Endothelial cell of umbilical vein (primary cell): ENCODE results near the gene DHX29. TPM values are rescaled to one million over a fixed set of nuclear protein-coding genes. Genes with fewer than 3 reads are reported as not detected.
A peak's percentile ranks its signal among the peaks of the same experiment; 100 is the strongest.

Experiments
- BruUV-seq: library from RNA; stranded (reverse); fragments of 400-500 nt; replicated peaks from 2 replicates; lab custom pipeline; 2021; lab: Mats Ljungman, UMichigan
- CTCF ChIA-PET: fragments of 300-600, 350-600 bp; sonication (Branson Sonifier 250); formaldehyde crosslinking; loops from one replicate; lab custom pipeline; 2021; ENCODE audit warnings: antibody characterized with exemption, inconsistent platforms; lab: Charles Lee
- POLR2A ChIA-PET: fragments of 300-600, 350-600 bp; sonication (Branson Sonifier 250); formaldehyde crosslinking; loops from one replicate; lab custom pipeline; 2021; ENCODE audit warnings: antibody characterized with exemption, inconsistent platforms; lab: Charles Lee
- DNase-seq: peaks from one replicate; pipeline ENCODE4 v3.0.0-alpha.2; 2011; ENCODE audit warnings: low read depth, low spot score
- FAIRE-seq: peaks from 2 replicates; lab custom pipeline; 2011; peaks lifted over from hg19 to GRCh38; lab: Jason Lieb, UNC
- H2AFZ ChIP-seq: 2 replicates; pipeline ENCODE4 v1.6.0; 2012; ENCODE audit warnings: low read depth, low read length, control low read depth, inconsistent platforms
- H3K27ac ChIP-seq: 2 replicates; pipeline ENCODE4 v1.5.1; 2011; ENCODE audit warnings: low read depth, mild to moderate bottlenecking, control low read depth, low read length, moderate library complexity; ENCODE audit not compliant: insufficient read depth
- H3K27me3 ChIP-seq, 2 experiments: 2 replicates each; pipeline versions ENCODE4 v1.6.0 to v1.6.1; 2011; ENCODE audit warnings: low read length in 2 of 2, mixed read lengths in 1 of 2; ENCODE audit not compliant: control insufficient read depth in 2 of 2, insufficient read depth in 2 of 2
- H3K36me3 ChIP-seq, 2 experiments: 2 replicates in 1 of 2; 3 replicates in 1 of 2; pipeline ENCODE4 v1.5.1; 2011; ENCODE audit warnings: low read length in 2 of 2, mild to moderate bottlenecking in 1 of 2, moderate library complexity in 1 of 2; ENCODE audit not compliant: control insufficient read depth in 2 of 2, insufficient read depth in 2 of 2; ENCODE audit errors: extremely low read depth in 1 of 2
- H3K4me1 ChIP-seq: 3 replicates; pipeline ENCODE4 v1.5.1; 2011; ENCODE audit warnings: mild to moderate bottlenecking, low read length; ENCODE audit not compliant: control insufficient read depth, insufficient read depth; ENCODE audit errors: extremely low read depth
- H3K4me2 ChIP-seq: 2 replicates; pipeline ENCODE4 v1.6.1; 2011; ENCODE audit warnings: low read length, control low read depth, mixed read lengths; ENCODE audit not compliant: insufficient read depth
- H3K4me3 ChIP-seq, 3 experiments: fragments of 200-600 bp in 1 of 3; sonication (generic), shearing (Covaris generic) in 1 of 3; replicated peaks in 1 of 3; 2 replicates each; pipeline ENCODE4 v1.5.1; 2011 to 2016; ENCODE audit warnings: control low read depth in 3 of 3, low read length in 3 of 3, mild to moderate bottlenecking in 2 of 3, inconsistent platforms in 1 of 3, low read depth in 1 of 3, moderate library complexity in 1 of 3; ENCODE audit not compliant: insufficient read depth in 1 of 3
- H3K79me2 ChIP-seq: 2 replicates; pipeline ENCODE4 v1.6.0; 2012; ENCODE audit warnings: low read length, inconsistent platforms; ENCODE audit not compliant: control insufficient read depth, insufficient read depth
- H3K9ac ChIP-seq: replicated peaks from 2 replicates; pipeline ENCODE3; 2011; ENCODE audit warnings: low read length, control low read depth; ENCODE audit not compliant: insufficient read depth; ENCODE audit errors: extremely low read depth
- H3K9me1 ChIP-seq: replicated peaks from 3 replicates; pipeline ENCODE4 v1.6.0; 2011; ENCODE audit warnings: mild to moderate bottlenecking, low read length; ENCODE audit not compliant: control insufficient read depth, insufficient read depth; ENCODE audit errors: extremely low read depth
- H3K9me3 ChIP-seq: replicated peaks from 2 replicates; pipeline ENCODE4 v1.5.1; 2012; ENCODE audit warnings: low read length, inconsistent platforms; ENCODE audit not compliant: control insufficient read depth, insufficient read depth
- H4K20me1 ChIP-seq: replicated peaks from 2 replicates; pipeline ENCODE3; 2011; ENCODE audit warnings: mild to moderate bottlenecking, low read length; ENCODE audit not compliant: control insufficient read depth, insufficient read depth; ENCODE audit errors: extremely low read depth
- CTCF ChIP-seq, 2 donors: IDR thresholded peaks; 1 replicate in 1 of 2; 2 replicates in 1 of 2; pipeline ENCODE4 v1.5.1; 2011; ENCODE audit warnings: low read length in 2 of 2, mild to moderate bottlenecking in 2 of 2, moderate library complexity in 2 of 2, control low read depth in 1 of 2, inconsistent platforms in 1 of 2, low read depth in 1 of 2; ENCODE audit not compliant: insufficient read depth in 1 of 2; ENCODE audit errors: extremely low read depth in 1 of 2
- EZH2 ChIP-seq: IDR thresholded peaks from 2 replicates; pipeline ENCODE4 v1.6.1; 2012; ENCODE audit warnings: borderline replicate concordance, low read depth, mild to moderate bottlenecking, moderate library complexity, low read length, inconsistent platforms; ENCODE audit not compliant: severe bottlenecking
- FOS ChIP-seq: IDR thresholded peaks from 2 replicates; pipeline ENCODE4 v1.6.1; 2011; ENCODE audit warnings: mild to moderate bottlenecking, low read length, moderate library complexity, borderline replicate concordance; ENCODE audit not compliant: insufficient read depth
- GATA2 ChIP-seq: IDR thresholded peaks from 2 replicates; pipeline ENCODE4 v1.7.0; 2011; ENCODE audit warnings: low read depth, mild to moderate bottlenecking, moderate library complexity, mixed read lengths, low read length; ENCODE audit not compliant: insufficient read length, insufficient read depth
- JUN ChIP-seq: IDR thresholded peaks from 2 replicates; pipeline ENCODE4 v1.6.1; 2011; ENCODE audit warnings: borderline replicate concordance, low read depth; ENCODE audit not compliant: insufficient read length, insufficient read depth
- MAX ChIP-seq: IDR thresholded peaks from 2 replicates; pipeline ENCODE4 v1.6.1; 2011; ENCODE audit not compliant: insufficient read depth, insufficient read length
- MYC ChIP-seq: IDR thresholded peaks from one replicate; pipeline ENCODE4 v1.6.1; 2011; ENCODE audit warnings: mild to moderate bottlenecking, low read depth, low read length
- POLR2A ChIP-seq: IDR thresholded peaks from 2 replicates; pipeline ENCODE4 v1.6.1; 2012; ENCODE audit warnings: low read depth, mild to moderate bottlenecking, control low read depth, low read length
- POLR2AphosphoS5 ChIP-seq: IDR thresholded peaks from 2 replicates; pipeline ENCODE4 v1.6.1; 2012; ENCODE audit warnings: low read depth, mild to moderate bottlenecking, control low read depth, low read length, moderate library complexity; ENCODE audit not compliant: insufficient read depth
- dilution Hi-C: fragments of 300-500 bp; cut with MboI; formaldehyde crosslinking; loops from one replicate; pipeline ENCODE4 v1.15.0; 2019; ENCODE audit warnings: low sequenced_read_pairs; ENCODE audit not compliant: extremely low pct_ligation_motif_present
- intact Hi-C: fragments of 100-400 bp; cut with micrococcal nuclease; formaldehyde crosslinking; loops from one replicate; pipeline ENCODE4 v1.10.0; 2022
- polyA plus RNA-seq, 4 experiments: library from polyadenylated mRNA; depleted of rRNA in 3 of 4; stranded (reverse) in 3 of 4; unstranded in 1 of 4; fragments of >200 nt; gene quantifications; 2 replicates each; pipeline versions ENCODE4 v1.2.1 to v1.2.3, GENCODE V29; 2011 to 2012; ENCODE audit warnings: missing spikeins in 1 of 4
- total RNA-seq: library from RNA; stranded (reverse); gene quantifications from 2 replicates; pipeline ENCODE4 v1.2.3, GENCODE V29; 2021

DHX29 gene
- total and polyA plus RNA-seq, 2 donors (not counting 3 experiments of a cell fraction or from before 2014, with no cell fraction given) = 4.7 to 32.8 TPM

- peak overlapping the region in 1 of 3 experiments; percentile 30 for H3K4me3 ChIP-seq
- peak; percentile 95 for FAIRE-seq
- H2AFZ ChIP-seq = no peak overlapping the region
- peaks cover 32% of the 10 kb centered on the region for H3K4me1 ChIP-seq
- TF ChIP-seq GATA2 (no peak), MAX (no peak), POLR2AphosphoS5 (peak; percentile 93), EZH2 (no peak), JUN (peak; percentile 60), CTCF (IDR thresholded peaks at IDR 0.05; ENCODE audit: extremely low read depth in 1 of 2, insufficient read depth in 1 of 2, low read depth in 1 of 2, low read length in 2 of 2) (no peak), MYC (no peak), POLR2A (peak; percentile 52), FOS (peak; percentile 93)
- H3K4me2 ChIP-seq = peak overlapping the region; percentile 77
- BruUV-seq = no TSS peak
- peaks cover 74% of the 10 kb centered on the region for H3K79me2 ChIP-seq
- ChIA-PET CTCF (interaction anchor here (0.8 to 1.5 kb wide), 4 partner anchors 17 to 389 kb away, joined by 3 read pairs; no protein-coding TSS in a partner anchor), POLR2A (no interaction called here)
- peaks cover 0 to 3% of the 10 kb centered on the region in 2 experiments for H3K36me3 ChIP-seq
- H3K9me1 ChIP-seq = no peaks in the 10 kb centered on the region
- H3K9me3 ChIP-seq = peaks cover 6% of the 10 kb centered on the region
- no peaks in the 10 kb centered on the region for H3K27me3 ChIP-seq
- intact Hi-C loops (no loop called here), dilution Hi-C loops (no loop called here)
- H3K9ac ChIP-seq = peak overlapping the region; percentile 28
- peak; percentile 92 for DNase-seq
- H4K20me1 ChIP-seq = peaks cover 6% of the 10 kb centered on the region
- peak overlapping the region; percentile 56 for H3K27ac ChIP-seq
These were observed 4.2 kb downstream of the DHX29 start for GRCh38 chr5:55303238-55303690.
